Stimulated activated CD4-positive, alpha-beta T cell treated with anti-CD3 and anti-CD28 coated beads, Interleukin-12 subunit alpha, Interleukin-12 subunit beta, amount 100 ng/mL, for 48 hours (primary cell): ENCODE data around the gene ERG.

Experiments used
- DNase-seq, 3 donors: peaks; one replicate each; pipeline ENCODE4 v3.0.0-alpha.2; 2020; ENCODE audit warnings: low read depth in 2 of 3, low spot score in 1 of 3

The ERG gene

GRCh38 chr21:38361324-38361723 lies 137.0 kb downstream of the ERG start:
- no peak for DNase-seq

GRCh38 chr21:38359835-38360234 lies 138.4 kb downstream of the ERG start:
- no peak for DNase-seq

DNA sequence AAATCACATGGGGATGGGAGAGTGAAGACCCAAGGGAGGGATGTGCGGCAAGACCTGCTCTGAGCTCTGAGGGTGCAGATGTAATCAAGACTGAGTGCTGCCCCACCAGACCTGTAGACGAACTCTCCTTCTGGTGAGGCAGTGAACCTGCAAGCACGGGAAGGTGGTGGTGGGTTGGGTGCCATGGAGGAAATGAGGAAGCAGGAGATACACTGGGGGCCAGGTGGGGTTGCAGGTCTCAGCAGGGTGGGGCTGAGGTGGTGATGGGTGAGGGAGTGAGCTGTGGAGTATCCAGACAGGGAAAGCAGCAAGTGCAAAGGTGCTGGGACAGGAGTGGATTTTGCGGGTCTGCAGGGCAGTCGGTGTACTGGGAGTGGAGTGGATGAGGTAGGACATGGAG lies 139.2 kb downstream of the ERG start:
- DNase-seq, result no peak

DNA sequence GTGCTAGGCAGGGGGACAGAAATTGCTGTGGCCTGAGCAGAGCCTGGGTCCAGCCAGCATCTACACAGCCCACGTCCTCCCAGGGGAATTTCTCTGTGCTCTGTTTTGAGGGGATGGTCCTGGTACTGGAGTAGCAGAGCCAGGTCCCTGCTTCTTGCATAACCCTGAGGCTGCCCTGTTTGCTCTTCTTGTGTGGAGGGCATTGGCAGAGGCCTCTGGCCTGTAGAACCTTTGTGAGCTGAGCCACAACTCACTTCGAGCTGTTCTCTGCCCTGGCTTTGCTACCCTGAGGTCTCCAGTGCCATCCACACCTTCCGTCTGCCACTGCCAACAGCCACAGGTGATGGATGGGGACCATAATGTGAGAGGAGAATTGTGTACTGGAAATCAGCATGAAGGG lies 139.6 kb downstream of the ERG start:
- no peak for DNase-seq

DNA sequence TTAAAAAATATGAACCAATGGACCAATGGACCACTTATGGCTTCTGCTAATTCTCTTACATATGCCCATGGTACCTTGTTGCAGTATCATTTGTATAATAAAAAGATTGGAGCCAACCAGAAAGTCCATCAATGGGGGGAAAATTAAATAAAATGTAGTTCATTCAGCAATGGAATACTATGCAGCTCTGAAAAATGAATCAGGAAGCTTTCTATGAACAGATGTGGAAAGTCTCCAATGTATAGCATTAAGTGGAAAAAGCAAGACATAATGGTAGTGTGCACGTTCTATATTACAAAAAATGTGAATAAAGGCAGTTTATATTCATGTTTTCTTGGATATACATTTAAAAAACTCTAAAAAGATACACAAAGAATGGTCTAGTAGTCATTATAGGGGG lies 140.2 kb downstream of the ERG start:
- no peak for DNase-seq

- no peak for DNase-seq
Observed at GRCh38 chr21:38356883-38357625, 141.2 kb downstream of the ERG start.

GRCh38 chr21:38355992-38356781 lies 142.1 kb downstream of the ERG start:
- DNase-seq, result peak; percentile 70 to 78 (median 76)

DNA sequence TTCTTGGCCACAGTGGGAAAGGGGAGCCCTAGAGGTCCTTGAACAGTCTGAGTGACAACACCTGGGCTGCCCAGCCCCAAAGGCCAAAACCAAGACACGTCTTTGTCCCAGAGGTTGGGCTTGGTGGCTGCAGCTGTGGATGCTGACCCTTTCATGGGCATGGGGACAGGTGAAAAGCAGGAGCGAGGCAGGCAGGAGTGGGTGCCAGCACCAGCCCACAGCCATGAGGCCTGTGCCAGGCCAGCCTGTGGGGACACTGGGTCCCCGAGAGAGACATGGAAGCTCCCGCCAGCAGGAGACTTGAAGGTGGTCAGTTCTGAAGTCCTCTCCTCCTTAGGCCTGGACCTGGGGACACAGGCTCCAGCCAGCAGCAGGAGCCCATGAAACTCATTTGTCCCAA lies 142.9 kb downstream of the ERG start:
- no peak for DNase-seq

DNA sequence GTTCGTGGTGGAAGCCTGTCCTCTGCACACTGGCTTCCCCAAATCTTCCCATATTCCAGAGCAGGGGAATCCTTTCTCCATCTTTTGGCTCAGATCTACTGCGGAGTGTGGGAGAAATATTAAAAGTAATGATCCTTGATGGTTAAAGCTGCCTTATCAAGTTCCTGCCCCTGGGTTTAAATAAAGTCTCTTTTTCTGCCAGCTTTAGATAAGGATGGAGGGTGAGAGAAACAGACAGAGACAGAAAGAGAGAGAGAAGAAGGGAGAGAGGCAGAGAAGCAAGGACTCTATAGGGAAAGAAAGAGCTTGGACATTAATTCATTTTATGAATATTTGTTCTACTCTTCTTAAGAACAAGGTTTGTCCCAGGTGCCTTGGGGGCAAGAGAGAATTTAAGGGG lies 143.5 kb downstream of the ERG start:
- DNase-seq, result no peak

DNA sequence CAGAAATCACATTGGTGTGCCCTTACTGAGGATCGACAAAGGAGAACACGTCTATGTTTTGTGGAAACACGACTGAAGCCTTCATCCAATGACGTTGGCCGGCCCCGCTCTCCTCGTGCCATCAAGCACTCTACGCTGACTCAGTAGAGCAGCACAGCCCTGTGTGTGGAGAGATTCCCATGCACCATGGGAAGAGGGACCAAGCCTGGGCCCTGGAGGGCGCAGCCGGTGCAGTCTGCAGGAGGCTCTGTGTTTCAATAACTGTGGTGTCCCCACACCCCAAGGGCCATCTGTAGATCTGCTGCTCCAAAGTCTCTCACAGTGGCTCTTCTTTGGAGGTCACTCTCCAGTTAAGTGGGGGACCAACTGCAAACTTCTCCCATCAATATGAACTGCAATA lies 144.0 kb downstream of the ERG start:
- DNase-seq, result no peak

DNA sequence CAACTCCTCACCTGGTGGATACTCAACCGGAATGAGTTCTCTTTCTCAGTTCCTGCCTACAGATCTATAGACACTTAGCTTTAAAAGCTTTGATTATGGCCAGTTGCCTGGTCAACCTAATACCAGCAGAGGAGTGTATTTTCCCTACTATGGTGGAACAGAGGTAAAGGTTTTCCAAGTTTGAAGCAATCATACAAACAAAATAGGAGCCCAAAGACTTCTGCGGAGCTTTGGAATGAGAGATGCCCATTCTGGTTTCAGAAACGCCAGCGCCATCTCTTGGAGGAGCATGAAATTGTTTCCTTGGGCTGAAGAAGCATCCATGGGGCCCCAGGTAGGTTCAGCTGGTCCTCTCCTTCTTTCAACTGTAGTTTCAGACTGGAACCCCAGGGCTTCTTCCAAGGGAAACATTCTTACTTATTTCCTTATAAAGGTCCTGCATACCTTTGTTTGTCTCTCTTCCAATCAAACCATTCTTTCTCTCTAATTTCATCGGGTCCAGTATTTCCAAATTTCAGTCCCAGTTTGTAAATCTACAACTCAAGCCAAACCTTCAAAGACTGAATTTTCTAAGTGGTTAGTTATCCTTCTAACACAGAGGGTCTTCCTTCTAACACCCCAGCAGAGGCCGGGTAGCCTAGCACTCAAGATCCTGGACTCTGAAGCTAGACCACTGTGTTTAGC lies 145.6 kb downstream of the ERG start:
- peak; percentile 39 to 69 (median 41) for DNase-seq

GRCh38 chr21:38351961-38352521 lies 146.2 kb downstream of the ERG start:
- no peak for DNase-seq

DNA sequence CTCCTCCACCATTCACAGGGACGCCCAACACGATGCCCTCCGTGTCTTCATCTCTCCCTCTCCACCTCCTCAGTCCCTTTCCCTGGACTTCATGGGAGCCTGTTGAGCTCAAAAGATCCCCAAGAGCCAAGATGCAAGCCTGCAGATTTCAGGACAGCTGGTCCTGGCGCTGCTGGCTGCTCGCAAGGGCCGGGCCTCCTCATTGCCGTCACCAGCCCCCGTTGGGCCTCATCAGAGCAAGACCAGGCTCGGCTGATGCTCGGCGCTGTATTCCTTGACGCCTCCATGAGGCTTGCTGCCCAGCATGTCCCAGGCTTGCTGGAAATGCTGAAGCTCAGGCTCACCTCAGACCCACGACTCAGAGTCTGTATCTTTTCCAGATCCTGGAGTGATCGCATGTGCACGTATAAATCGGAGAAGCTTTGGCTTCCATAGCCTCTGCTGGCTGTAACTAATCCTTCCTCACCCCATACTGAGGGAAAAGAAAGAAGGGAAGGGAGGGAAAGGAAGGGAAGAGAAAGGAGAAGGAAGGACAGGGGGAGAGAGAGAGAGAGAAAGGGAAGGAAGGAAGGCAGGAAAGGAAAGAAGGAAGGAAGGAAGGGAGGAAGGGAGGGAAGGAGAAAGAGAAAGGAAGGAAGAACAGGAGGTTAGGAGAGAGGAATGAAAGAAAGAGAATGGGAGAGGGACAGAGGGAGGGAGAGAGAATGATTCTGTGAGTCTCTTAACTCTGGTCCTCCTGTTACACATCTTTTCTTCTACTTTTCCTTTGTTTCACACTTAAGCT lies 146.9 kb downstream of the ERG start:
- no peak for DNase-seq

DNA sequence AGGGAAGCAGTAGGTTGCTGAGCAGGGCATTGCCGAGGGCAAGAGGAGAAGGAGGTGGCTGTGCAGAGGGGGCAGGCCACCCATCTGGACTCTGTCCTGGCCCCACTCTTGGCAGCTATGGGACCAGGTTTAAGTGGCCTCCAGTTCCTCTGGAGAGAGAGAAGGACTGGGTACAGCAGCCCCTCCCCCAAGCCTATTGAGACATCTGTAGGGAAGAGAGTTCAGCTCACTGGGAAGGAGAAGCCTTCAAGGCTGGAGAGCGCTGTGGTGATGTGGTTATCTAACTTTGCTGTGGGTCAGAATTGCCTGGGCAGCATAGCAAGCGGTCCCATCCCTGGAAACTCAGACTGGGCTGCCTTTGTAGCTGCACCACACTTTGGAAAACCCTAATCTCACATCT lies 147.6 kb downstream of the ERG start:
- DNase-seq, result no peak

DNA sequence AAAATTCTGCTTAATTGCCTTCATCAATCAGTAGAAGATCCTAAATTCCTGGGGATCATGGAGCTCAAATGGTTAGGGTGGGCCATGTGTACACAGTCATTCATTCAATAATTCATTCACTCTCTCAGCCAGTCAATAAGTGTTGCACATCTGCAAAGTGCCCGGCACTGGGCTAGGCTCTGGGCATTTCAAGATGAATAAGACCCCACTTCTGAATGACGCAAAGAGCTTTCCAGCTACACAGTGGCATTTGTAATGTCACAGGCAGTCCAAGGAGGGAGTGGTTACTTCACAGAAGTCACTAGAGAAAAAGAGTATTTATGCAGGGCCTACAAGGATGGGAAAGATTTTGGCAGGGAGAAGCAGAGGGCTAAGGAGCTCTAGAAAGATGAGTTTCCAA lies 148.3 kb downstream of the ERG start:
- DNase-seq, result no peak

DNA sequence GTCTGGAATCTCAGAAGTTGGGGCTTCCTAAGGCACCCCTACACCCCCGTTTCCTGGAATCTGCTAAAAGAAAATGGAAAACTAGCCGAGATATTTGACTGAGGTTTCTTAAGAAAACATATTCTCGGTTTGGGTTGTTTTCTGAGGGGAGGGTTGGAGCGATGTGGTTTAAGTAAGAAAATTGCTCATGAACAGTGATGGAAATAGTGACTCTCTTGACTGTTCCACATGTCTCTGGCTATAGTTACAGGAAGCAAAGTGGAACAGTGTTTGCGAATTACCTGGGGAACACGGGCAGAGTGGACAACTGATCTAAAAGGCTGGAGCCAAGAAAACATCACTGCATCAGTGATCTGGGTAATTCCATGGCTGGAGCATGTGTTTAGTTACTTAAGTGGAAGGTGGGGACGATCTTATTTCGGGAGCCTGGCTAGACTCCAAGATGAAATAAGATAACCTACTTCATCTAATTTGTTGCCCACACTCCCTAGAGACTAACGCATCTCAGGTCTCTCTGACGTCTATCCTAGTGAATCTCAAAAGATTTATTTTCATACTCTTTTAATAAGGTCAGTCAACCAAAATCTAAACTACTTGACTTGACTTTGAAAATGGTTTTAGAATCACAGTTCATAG lies 149.0 kb downstream of the ERG start:
- no peak for DNase-seq

DNA sequence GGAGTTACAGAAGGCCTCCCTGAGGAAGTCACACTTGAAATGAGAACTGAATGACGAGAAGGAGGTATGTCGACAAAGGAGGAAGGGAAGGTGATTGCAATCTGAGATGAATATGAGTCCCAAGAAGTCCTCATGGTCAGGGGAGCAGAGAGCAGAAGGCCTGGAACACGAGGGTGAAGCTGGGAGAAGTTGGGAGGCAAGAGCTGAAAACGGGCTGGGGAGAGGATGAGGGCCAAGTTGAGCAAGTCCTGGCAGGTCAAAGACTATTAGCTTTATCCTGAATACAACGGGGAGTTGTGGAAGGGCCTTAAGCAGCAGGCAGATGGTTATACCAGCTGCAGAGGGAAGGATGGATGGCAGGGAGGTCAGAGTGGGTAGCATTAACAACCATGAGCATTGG lies 152.0 kb downstream of the ERG start:
- no peak for DNase-seq

GRCh38 chr21:38343691-38344090 lies 154.6 kb downstream of the ERG start:
- no peak for DNase-seq

DNA sequence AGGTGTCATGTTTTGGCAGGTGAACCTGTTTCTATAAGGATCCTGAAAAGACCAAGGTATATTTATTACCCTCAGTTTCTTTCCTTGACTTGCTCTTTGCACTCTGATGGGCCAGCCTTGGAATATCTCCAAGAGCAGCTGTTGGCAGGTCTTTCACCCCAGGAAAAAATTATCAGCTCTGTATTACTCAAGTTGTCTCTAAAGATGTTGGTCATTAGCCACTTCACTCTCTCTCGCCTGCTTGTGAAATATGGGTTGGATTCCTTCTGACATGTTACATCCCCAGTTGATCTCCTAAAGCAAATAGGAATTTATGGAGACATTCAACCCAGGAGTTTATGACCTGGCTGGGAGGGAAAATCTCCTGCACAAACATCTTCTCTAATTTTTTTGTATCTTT lies 155.5 kb downstream of the ERG start:
- no peak for DNase-seq

DNA sequence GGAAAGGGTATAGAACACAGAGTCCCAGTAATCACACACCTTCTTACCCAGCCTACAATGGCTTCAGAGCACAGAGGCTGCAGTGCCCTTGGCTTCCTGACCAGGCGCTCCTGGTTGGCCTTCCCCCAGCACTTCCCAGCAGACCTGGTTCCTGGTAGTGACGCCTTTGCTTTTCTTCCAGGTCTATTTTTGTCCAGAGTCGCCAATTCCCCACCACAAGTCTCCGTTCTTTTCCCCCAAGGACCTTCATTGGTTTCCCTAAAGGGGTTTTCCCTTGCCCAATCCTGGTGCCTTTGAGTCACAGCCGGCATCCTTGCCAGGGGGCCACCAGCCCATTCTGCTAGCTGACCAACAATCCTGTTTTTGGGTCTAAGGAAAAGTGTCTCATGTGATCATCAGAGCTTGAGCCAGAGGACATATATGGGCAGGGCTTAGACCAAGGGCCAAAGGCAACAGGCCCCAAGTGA lies 156.7 kb downstream of the ERG start:
- DNase-seq, result no peak
